Measurements from ENCODE around the gene SHFL. TPM values are rescaled to one million over a fixed set of nuclear protein-coding genes. Genes with fewer than 3 reads are reported as not detected.

The SHFL gene
- total RNA-seq, 1 experiment from 2014 or later, result 17.2 TPM

DNA sequence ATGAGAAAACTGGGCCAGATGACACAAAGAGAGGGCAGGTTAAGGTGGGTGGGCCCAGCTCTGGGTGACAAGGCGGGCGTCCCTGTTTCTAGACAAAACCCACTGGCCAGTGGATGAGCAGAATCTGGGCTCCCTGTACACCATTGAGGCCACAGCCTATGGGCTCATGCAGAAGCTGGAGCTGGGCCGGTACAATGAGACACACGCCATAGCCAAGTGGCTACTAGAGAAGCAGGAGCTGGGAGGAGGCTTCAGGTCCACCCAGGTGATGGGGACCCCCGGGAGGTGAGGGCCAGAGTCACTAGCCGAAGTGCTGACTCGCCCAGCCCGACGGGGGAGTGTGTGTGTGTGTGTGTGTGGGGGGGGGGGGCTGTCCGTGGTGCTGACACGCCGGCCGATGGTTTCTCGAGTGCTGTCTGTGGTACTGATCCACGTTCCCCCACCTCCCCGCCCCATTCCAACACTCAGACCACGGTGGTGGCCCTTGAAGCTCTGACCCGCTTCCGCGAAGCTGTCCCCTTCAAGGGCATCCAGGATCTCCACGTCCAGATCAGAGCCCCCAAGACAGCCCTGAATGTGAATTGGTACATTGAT, 24.3 kb upstream of the SHFL start:
- Histone ChIP-seq H3K9me2 (replicated peaks; ENCODE audit: low read length) (no peaks in the 10 kb centered on the region), H3K27me3 (ENCODE audit: low read length) (peaks cover 16% of the 10 kb centered on the region; the same call in 1 of the 2 replicates), H3K4me1 (ENCODE audit: insufficient read depth, low read length) (no peaks in the 10 kb centered on the region), H3K9me3 (ENCODE audit: low read length) (no peaks in the 10 kb centered on the region), H3K27ac (ENCODE audit: low read length) (no peak overlapping the region), H3K36me3 (ENCODE audit: low read depth, low read length) (no peaks in the 10 kb centered on the region), H3F3A (ENCODE audit: low read length, unreplicated experiment) (no peaks in the 10 kb centered on the region), H3K79me2 (ENCODE audit: low read length) (no peaks in the 10 kb centered on the region), H3K4me2 (ENCODE audit: low read length) (no peak overlapping the region), H4K20me1 (ENCODE audit: low read length) (no peaks in the 10 kb centered on the region), H3K9ac (ENCODE audit: low read length) (no peak overlapping the region), H2AFZ (ENCODE audit: low read length) (no peak overlapping the region), H3K4me3 (ENCODE audit: low read length) (no peak overlapping the region)
- ChIA-PET CTCF (no interaction called here), POLR2A (ENCODE audit: unreplicated experiment) (no interaction called here)
- BruUV-seq (replicated peaks), result no TSS peak
- TF ChIP-seq, protein P1, sequence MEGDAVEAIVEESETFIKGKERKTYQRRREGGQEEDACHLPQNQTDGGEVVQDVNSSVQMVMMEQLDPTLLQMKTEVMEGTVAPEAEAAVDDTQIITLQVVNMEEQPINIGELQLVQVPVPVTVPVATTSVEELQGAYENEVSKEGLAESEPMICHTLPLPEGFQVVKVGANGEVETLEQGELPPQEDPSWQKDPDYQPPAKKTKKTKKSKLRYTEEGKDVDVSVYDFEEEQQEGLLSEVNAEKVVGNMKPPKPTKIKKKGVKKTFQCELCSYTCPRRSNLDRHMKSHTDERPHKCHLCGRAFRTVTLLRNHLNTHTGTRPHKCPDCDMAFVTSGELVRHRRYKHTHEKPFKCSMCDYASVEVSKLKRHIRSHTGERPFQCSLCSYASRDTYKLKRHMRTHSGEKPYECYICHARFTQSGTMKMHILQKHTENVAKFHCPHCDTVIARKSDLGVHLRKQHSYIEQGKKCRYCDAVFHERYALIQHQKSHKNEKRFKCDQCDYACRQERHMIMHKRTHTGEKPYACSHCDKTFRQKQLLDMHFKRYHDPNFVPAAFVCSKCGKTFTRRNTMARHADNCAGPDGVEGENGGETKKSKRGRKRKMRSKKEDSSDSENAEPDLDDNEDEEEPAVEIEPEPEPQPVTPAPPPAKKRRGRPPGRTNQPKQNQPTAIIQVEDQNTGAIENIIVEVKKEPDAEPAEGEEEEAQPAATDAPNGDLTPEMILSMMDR (conservative IDR thresholded peaks at IDR 0.05; ENCODE audit: low read depth, low read length), result no peak
- TF ChIP-seq EZH2phosphoT487 (IDR thresholded peaks at IDR 0.05; ENCODE audit: borderline replicate concordance, low read length) (no peak), EZH2 (IDR thresholded peaks at IDR 0.05; ENCODE audit: low read length, unreplicated experiment) (no peak)
- no peak for ATAC-seq
- intact Hi-C loops (cut with micrococcal nuclease), result no loop called here
- no peak for DNase-seq

DNA sequence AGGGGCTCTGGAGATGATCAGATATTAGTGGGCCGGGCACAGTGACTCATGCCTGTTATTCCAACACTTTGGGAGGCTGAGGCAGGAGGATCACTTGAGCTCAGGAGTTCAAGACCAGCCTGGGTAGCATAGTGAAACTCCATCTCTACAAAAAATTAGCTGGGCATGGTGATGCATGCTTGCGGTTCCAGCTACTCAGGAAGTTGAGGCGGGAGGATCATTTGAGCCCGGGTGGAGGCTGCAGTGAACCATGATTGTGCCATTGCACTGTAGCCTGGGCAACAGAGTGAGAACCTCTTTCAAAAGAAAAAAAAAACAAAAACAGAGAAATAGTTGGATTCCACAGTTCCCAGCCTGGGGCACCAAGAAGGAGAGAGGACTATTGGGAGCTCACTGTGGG, 17.9 kb upstream of the SHFL start:
- no peaks in the 10 kb centered on the region for H3K9me3 ChIP-seq (ENCODE audit: low read length)
- TF ChIP-seq, protein P1 (conservative IDR thresholded peaks at IDR 0.05; ENCODE audit: low read depth, low read length), result no peak
- no peak for TF ChIP-seq EZH2 (IDR thresholded peaks at IDR 0.05; ENCODE audit: low read length, unreplicated experiment)
- TF ChIP-seq EZH2phosphoT487 (IDR thresholded peaks at IDR 0.05; ENCODE audit: borderline replicate concordance, low read length), result no peak
- H3K9ac ChIP-seq (ENCODE audit: low read length), result no peak overlapping the region
- no peaks in the 10 kb centered on the region for H3K9me2 ChIP-seq (replicated peaks; ENCODE audit: low read length)
- ChIA-PET CTCF (no interaction called here), POLR2A (ENCODE audit: unreplicated experiment) (no interaction called here)
- ATAC-seq, result no peak
- no peaks in the 10 kb centered on the region for H3K4me1 ChIP-seq (ENCODE audit: insufficient read depth, low read length)
- no peaks in the 10 kb centered on the region for H3F3A ChIP-seq (ENCODE audit: low read length, unreplicated experiment)
- H3K4me2 ChIP-seq (ENCODE audit: low read length), result no peak overlapping the region
- H4K20me1 ChIP-seq (ENCODE audit: low read length), result no peaks in the 10 kb centered on the region
- intact Hi-C loops (cut with micrococcal nuclease), result no loop called here
- peaks cover 10% of the 10 kb centered on the region; the same call in 1 of the 2 replicates for H3K27me3 ChIP-seq (ENCODE audit: low read length)
- H2AFZ ChIP-seq (ENCODE audit: low read length), result no peak overlapping the region
- BruUV-seq (replicated peaks), result no TSS peak
- H3K79me2 ChIP-seq (ENCODE audit: low read length), result no peaks in the 10 kb centered on the region
- H3K36me3 ChIP-seq (ENCODE audit: low read depth, low read length), result no peaks in the 10 kb centered on the region
- no peak for DNase-seq
- H3K27ac ChIP-seq (ENCODE audit: low read length), result no peak overlapping the region
- H3K4me3 ChIP-seq (ENCODE audit: low read length), result no peak overlapping the region

DNA sequence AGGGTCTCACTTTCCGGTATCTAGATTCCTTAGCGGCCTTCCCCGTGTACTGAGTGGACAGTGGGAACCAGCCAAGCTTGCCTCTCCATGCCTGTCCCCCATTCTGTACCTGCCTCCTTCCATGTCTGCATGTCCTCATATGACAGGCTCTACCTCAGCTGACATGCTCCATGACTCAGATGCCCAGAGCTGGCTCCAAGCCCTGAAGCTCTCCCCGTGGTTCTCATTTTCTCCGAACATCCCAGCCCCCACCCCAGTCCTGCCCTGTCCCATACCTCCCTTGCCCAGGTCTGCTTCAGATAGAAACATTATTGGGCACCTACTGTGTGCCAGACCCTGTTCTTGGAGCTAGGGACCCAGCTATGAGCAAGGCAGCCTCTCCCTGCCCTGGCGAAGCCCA, 17.1 kb upstream of the SHFL start:
- ChIA-PET CTCF (no interaction called here), POLR2A (ENCODE audit: unreplicated experiment) (no interaction called here)
- H3K9me3 ChIP-seq (ENCODE audit: low read length), result no peaks in the 10 kb centered on the region
- no peak overlapping the region for H3K4me2 ChIP-seq (ENCODE audit: low read length)
- no peaks in the 10 kb centered on the region for H3K4me1 ChIP-seq (ENCODE audit: insufficient read depth, low read length)
- no peaks in the 10 kb centered on the region for H3K36me3 ChIP-seq (ENCODE audit: low read depth, low read length)
- no peaks in the 10 kb centered on the region for H3K9me2 ChIP-seq (replicated peaks; ENCODE audit: low read length)
- H3K79me2 ChIP-seq (ENCODE audit: low read length), result no peaks in the 10 kb centered on the region
- H4K20me1 ChIP-seq (ENCODE audit: low read length), result no peaks in the 10 kb centered on the region
- DNase-seq, result peak; percentile 20
- no TSS peak for BruUV-seq (replicated peaks)
- H3K27ac ChIP-seq (ENCODE audit: low read length), result no peak overlapping the region
- H2AFZ ChIP-seq (ENCODE audit: low read length), result no peak overlapping the region
- no peaks in the 10 kb centered on the region for H3F3A ChIP-seq (ENCODE audit: low read length, unreplicated experiment)
- intact Hi-C loops (cut with micrococcal nuclease), result no loop called here
- TF ChIP-seq, protein P1 (conservative IDR thresholded peaks at IDR 0.05; ENCODE audit: low read depth, low read length), result no peak
- TF ChIP-seq EZH2 (IDR thresholded peaks at IDR 0.05; ENCODE audit: low read length, unreplicated experiment) (no peak), EZH2phosphoT487 (IDR thresholded peaks at IDR 0.05; ENCODE audit: borderline replicate concordance, low read length) (no peak)
- peaks cover 9% of the 10 kb centered on the region; the same call in 1 of the 2 replicates for H3K27me3 ChIP-seq (ENCODE audit: low read length)
- no peak overlapping the region for H3K9ac ChIP-seq (ENCODE audit: low read length)
- H3K4me3 ChIP-seq (ENCODE audit: low read length), result no peak overlapping the region
- peak; percentile 50; the same call in 1 of the 2 replicates for ATAC-seq
